Ascending aorta (tissue), 2 donors: ENCODE results near the gene GRM8. TPM values are rescaled to one million over a fixed set of nuclear protein-coding genes. Genes with fewer than 3 reads are reported as not detected.

Experiments
- DNase-seq, 2 donors: peaks; one replicate each; pipeline ENCODE4 v3.0.0-alpha.2; 2019; ENCODE audit warnings: low spot score in 2 of 2
- H3K27ac ChIP-seq, 2 donors: fragments of 200-600 bp; sonication (generic); one replicate each; pipeline ENCODE4 v1.5.1; 2016 to 2017; ENCODE audit warnings: mild to moderate bottlenecking in 1 of 2
- H3K27me3 ChIP-seq: fragments of 200-600 bp; sonication (generic); one replicate; pipeline ENCODE4 v1.5.1; 2017
- H3K36me3 ChIP-seq, 2 donors: fragments of 200-600 bp; sonication (generic); one replicate each; pipeline ENCODE4 v1.5.1; 2016
- H3K4me1 ChIP-seq, 2 donors: fragments of 200-600 bp; sonication (generic); one replicate each; pipeline ENCODE4 v1.5.1; 2016 to 2017; ENCODE audit warnings: mild to moderate bottlenecking in 1 of 2
- H3K4me3 ChIP-seq, 2 donors: fragments of 200-600 bp; sonication (generic); one replicate each; pipeline ENCODE4 v1.5.1; 2016 to 2017; ENCODE audit warnings: mild to moderate bottlenecking in 1 of 2
- H3K9me3 ChIP-seq, 2 donors: fragments of 200-600 bp; sonication (generic); one replicate each; pipeline ENCODE4 v1.5.1; 2016
- CTCF ChIP-seq, 3 experiments: fragments of 200-600 bp in 2 of 3; fragments of 450-650 bp in 1 of 3; sonication (generic) in 2 of 3; IDR thresholded peaks; one replicate each; pipeline ENCODE4 v1.5.1; 2016 to 2019; ENCODE audit warnings: antibody characterized with exemption in 3 of 3, mild to moderate bottlenecking in 1 of 3, moderate library complexity in 1 of 3
- intact Hi-C: fragments of 100-400 bp; cut with DNase I; formaldehyde crosslinking; loops from one replicate; pipeline ENCODE4 v1.15.1; 2023
- total RNA-seq: library from RNA; depleted of rRNA; stranded (reverse); fragments of >200 nt; gene quantifications from one replicate; pipeline ENCODE4 v1.1.0, GENCODE V29; 2016

GRM8 gene
- total RNA-seq, 1 donor from 2014 or later: not detected

GRCh38 chr7:126696256-126697038 is 556.3 kb downstream of the GRM8 start:
- Histone ChIP-seq H3K27me3 (no peaks in the 10 kb centered on the region), H3K4me1 (no peaks in the 10 kb centered on the region), H3K4me3 (no peak overlapping the region), H3K27ac (no peak overlapping the region), H3K9me3 (no peaks in the 10 kb centered on the region), H3K36me3 (no peaks in the 10 kb centered on the region)
- intact Hi-C loops: no loop called here
- no peak for TF ChIP-seq CTCF (IDR thresholded peaks at IDR 0.05)
- DNase-seq: no peak

GRCh38 chr7:126690848-126691751 is 561.6 kb downstream of the GRM8 start:
- H3K9me3 ChIP-seq: no peaks in the 10 kb centered on the region
- no peaks in the 10 kb centered on the region for H3K36me3 ChIP-seq
- no peaks in the 10 kb centered on the region for H3K4me1 ChIP-seq
- H3K27me3 ChIP-seq: no peaks in the 10 kb centered on the region
- DNase-seq: no peak
- H3K4me3 ChIP-seq: no peak overlapping the region
- no peak for TF ChIP-seq CTCF (IDR thresholded peaks at IDR 0.05)
- no peak overlapping the region for H3K27ac ChIP-seq
- intact Hi-C loops: no loop called here

GRCh38 chr7:126690104-126690503 is 562.6 kb downstream of the GRM8 start:
- Histone ChIP-seq H3K27me3 (no peaks in the 10 kb centered on the region), H3K4me3 (no peak overlapping the region), H3K27ac (no peak overlapping the region), H3K36me3 (no peaks in the 10 kb centered on the region), H3K9me3 (no peaks in the 10 kb centered on the region), H3K4me1 (no peaks in the 10 kb centered on the region)
- TF ChIP-seq CTCF (IDR thresholded peaks at IDR 0.05): no peak
- no peak for DNase-seq
- intact Hi-C loops: no loop called here

GRCh38 chr7:126689037-126689436 is 563.7 kb downstream of the GRM8 start:
- no peak for DNase-seq
- no peak for TF ChIP-seq CTCF (IDR thresholded peaks at IDR 0.05)
- H3K27me3 ChIP-seq: no peaks in the 10 kb centered on the region
- H3K4me3 ChIP-seq: no peak overlapping the region
- intact Hi-C loops: no loop called here
- H3K4me1 ChIP-seq: no peaks in the 10 kb centered on the region
- H3K27ac ChIP-seq: no peak overlapping the region
- no peaks in the 10 kb centered on the region for H3K36me3 ChIP-seq
- no peaks in the 10 kb centered on the region for H3K9me3 ChIP-seq

- no peaks in the 10 kb centered on the region for H3K9me3 ChIP-seq
- intact Hi-C loops: no loop called here
- DNase-seq: no peak
- no peak for TF ChIP-seq CTCF (IDR thresholded peaks at IDR 0.05)
- no peaks in the 10 kb centered on the region for H3K36me3 ChIP-seq
- no peak overlapping the region for H3K27ac ChIP-seq
- H3K27me3 ChIP-seq: no peaks in the 10 kb centered on the region
- H3K4me3 ChIP-seq: no peak overlapping the region
- H3K4me1 ChIP-seq: no peaks in the 10 kb centered on the region
These were observed 566.3 kb downstream of the GRM8 start for GRCh38 chr7:126686474-126686873.
